Loucy (cell line): Measurements from ENCODE around the gene PLA2G4F.

Experiments
- H2AFZ ChIP-seq: fragments of 200-600 bp; sonication (generic); 2 replicates; pipeline ENCODE4 v1.6.0; 2016; ENCODE audit warnings: antibody characterized with exemption, mild to moderate bottlenecking, low read length, moderate library complexity
- H3F3A ChIP-seq: fragments of 200-600 bp; 2 replicates; pipeline ENCODE4 v1.6.0; 2016; ENCODE audit warnings: antibody characterized with exemption, low read depth, mild to moderate bottlenecking
- H3K27me3 ChIP-seq: fragments of 200-600 bp; sonication (generic); 2 replicates; pipeline ENCODE4 v1.6.1; 2014; ENCODE audit warnings: low read length, mild to moderate bottlenecking; ENCODE audit not compliant: insufficient read depth, poor library complexity, severe bottlenecking
- H3K36me3 ChIP-seq: fragments of 200-600 bp; sonication (generic); 2 replicates; pipeline ENCODE4 v1.6.1; 2016; ENCODE audit warnings: low read length; ENCODE audit not compliant: insufficient read depth
- H3K4me1 ChIP-seq: fragments of 200-600 bp; sonication (generic); 2 replicates; pipeline ENCODE4 v1.5.1; 2014; ENCODE audit warnings: low read length, mild to moderate bottlenecking; ENCODE audit not compliant: insufficient read depth, poor library complexity, severe bottlenecking
- H3K4me2 ChIP-seq: fragments of 200-600 bp; sonication (generic); 2 replicates; pipeline ENCODE4 v1.6.0; 2014; ENCODE audit warnings: antibody characterized with exemption, low read length, low read depth, mild to moderate bottlenecking; ENCODE audit not compliant: poor library complexity, severe bottlenecking
- H3K4me3 ChIP-seq: fragments of 200-600 bp; sonication (generic); 2 replicates; pipeline ENCODE4 v1.5.1; 2014; ENCODE audit warnings: low read length, mild to moderate bottlenecking, mixed read lengths; ENCODE audit not compliant: poor library complexity, severe bottlenecking
- H3K79me2 ChIP-seq: fragments of 200-600 bp; sonication (generic); 2 replicates; pipeline ENCODE4 v1.6.1; 2014; ENCODE audit warnings: low read length; ENCODE audit not compliant: insufficient read depth
- H3K9ac ChIP-seq: fragments of 200-600 bp; sonication (generic); 2 replicates; pipeline ENCODE4 v1.6.0; 2014; ENCODE audit warnings: mild to moderate bottlenecking, low read depth, low read length, moderate library complexity; ENCODE audit not compliant: poor library complexity, severe bottlenecking
- H3K9me2 ChIP-seq: fragments of 200-600 bp; sonication (generic); replicated peaks from 2 replicates; pipeline ENCODE4 v1.6.1; 2016; ENCODE audit warnings: low read depth, low read length, mixed read lengths
- H3K9me3 ChIP-seq: fragments of 200-600 bp; sonication (generic); 2 replicates; pipeline ENCODE4 v1.6.1; 2014; ENCODE audit warnings: mild to moderate bottlenecking, antibody characterized with exemption, low read length, low read depth; ENCODE audit not compliant: insufficient read depth
- H4K20me1 ChIP-seq: fragments of 200-600 bp; sonication (generic); 2 replicates; pipeline ENCODE4 v1.6.0; 2014; ENCODE audit warnings: antibody characterized with exemption, low read length, mild to moderate bottlenecking; ENCODE audit not compliant: insufficient read depth, poor library complexity, severe bottlenecking
- CTCF ChIP-seq: fragments of 200-600 bp; sonication (generic); conservative IDR thresholded peaks from 2 replicates; pipeline ENCODE4 v1.5.1; 2014; ENCODE audit warnings: mild to moderate bottlenecking, antibody characterized with exemption, low read length
- EZH2phosphoT487 ChIP-seq: fragments of 200-600 bp; IDR thresholded peaks from 2 replicates; pipeline ENCODE4 v1.6.1; 2018; ENCODE audit warnings: antibody characterized with exemption, mild to moderate bottlenecking, moderate library complexity, borderline replicate concordance

Gene PLA2G4F

DNA sequence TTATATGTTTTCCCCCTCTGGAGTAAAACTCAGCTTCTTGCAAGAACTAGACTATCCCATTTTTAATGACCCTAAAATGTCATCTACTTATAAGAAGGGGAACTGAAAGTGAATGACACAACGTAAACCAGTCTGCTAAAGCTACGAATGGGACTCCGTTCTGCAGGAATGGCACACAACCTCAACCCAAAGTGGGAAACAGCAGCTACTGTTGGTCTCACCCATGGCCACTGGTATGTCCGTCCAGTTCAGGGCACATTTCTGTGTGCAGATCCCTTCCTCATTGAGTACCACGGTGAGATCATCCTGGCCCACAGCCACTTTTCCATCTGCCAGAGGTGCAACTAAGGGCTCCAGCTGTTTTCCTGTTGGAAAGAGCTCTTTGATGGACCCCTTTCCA is 27.9 kb upstream of the PLA2G4F start:
- Histone ChIP-seq H4K20me1 (no peaks in the 10 kb centered on the region), H3K9me3 (no peaks in the 10 kb centered on the region), H3K27me3 (no peaks in the 10 kb centered on the region), H2AFZ (no peak overlapping the region), H3K9me2 (no peaks in the 10 kb centered on the region), H3K4me2 (no peak overlapping the region), H3K79me2 (no peaks in the 10 kb centered on the region), H3K36me3 (peaks cover 75% of the 10 kb centered on the region; the same call in 1 of the 2 replicates), H3K4me3 (no peak overlapping the region), H3F3A (no peaks in the 10 kb centered on the region), H3K9ac (no peak overlapping the region), H3K4me1 (no peaks in the 10 kb centered on the region)
- TF ChIP-seq CTCF (no peak), EZH2phosphoT487 (no peak)

- TF ChIP-seq EZH2phosphoT487 (no peak), CTCF (no peak)
- H3K36me3 ChIP-seq: peaks cover 73% of the 10 kb centered on the region; the same call in 1 of the 2 replicates
These were observed 26.5 kb upstream of the PLA2G4F start for GRCh38 chr15:42182961-42183360.

GRCh38 chr15:42182328-42182886 is 26.0 kb upstream of the PLA2G4F start:
- no peaks in the 10 kb centered on the region for H4K20me1 ChIP-seq
- TF ChIP-seq CTCF: no peak
- no peak for TF ChIP-seq EZH2phosphoT487
- no peak overlapping the region for H3K4me2 ChIP-seq
- no peaks in the 10 kb centered on the region for H3K9me3 ChIP-seq
- H3K79me2 ChIP-seq: no peaks in the 10 kb centered on the region
- H3K9ac ChIP-seq: no peak overlapping the region
- H3F3A ChIP-seq: no peaks in the 10 kb centered on the region
- H3K9me2 ChIP-seq: no peaks in the 10 kb centered on the region
- no peaks in the 10 kb centered on the region for H3K27me3 ChIP-seq
- H2AFZ ChIP-seq: no peak overlapping the region
- no peaks in the 10 kb centered on the region for H3K4me1 ChIP-seq
- peaks cover 70% of the 10 kb centered on the region; the same call in 1 of the 2 replicates for H3K36me3 ChIP-seq
- no peak overlapping the region for H3K4me3 ChIP-seq

More at GRCh38 chr15:42182961-42183360, 26.5 kb upstream of the PLA2G4F start:
- Histone ChIP-seq H3K4me3 (no peak overlapping the region), H4K20me1 (no peaks in the 10 kb centered on the region), H2AFZ (no peak overlapping the region), H3K4me2 (no peak overlapping the region), H3K9me2 (no peaks in the 10 kb centered on the region), H3K9me3 (no peaks in the 10 kb centered on the region), H3F3A (no peaks in the 10 kb centered on the region), H3K9ac (no peak overlapping the region), H3K4me1 (no peaks in the 10 kb centered on the region), H3K79me2 (no peaks in the 10 kb centered on the region), H3K27me3 (no peaks in the 10 kb centered on the region)
